GM19463 (cell line): ENCODE results near the gene STON1.
"Not testable (repeated sequence)": the region's sequence is repeated elsewhere in the genome, so short reads cannot be mapped to it uniquely, and the experiment has no call there.

Source experiments
- ATAC-seq: cut with Tn5 transposase; IDR thresholded peaks from one replicate; pipeline ENCODE4 v1.9.1; 2021; ENCODE audit warnings: mild to moderate bottlenecking, moderate library complexity; ENCODE audit not compliant: unreplicated experiment

The STON1 gene

DNA sequence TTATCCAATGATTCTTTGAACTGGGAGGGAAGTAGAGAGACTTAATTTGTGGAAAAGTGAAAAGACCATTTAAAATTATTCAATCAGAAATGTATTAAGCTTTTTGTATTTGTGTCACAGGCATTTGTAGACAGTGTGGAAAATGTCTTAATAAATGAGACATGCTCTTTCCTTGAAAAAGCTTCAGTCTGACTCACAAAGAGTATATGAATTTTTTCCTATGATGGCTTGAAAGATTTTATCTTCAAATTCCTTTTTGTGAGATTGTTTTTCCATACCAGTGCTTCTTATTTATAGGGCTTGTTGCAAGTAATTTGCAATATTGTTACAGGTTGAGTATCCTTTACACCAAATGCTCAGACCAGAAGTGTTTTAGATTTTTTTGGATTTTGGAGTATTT is 39.5 kb downstream of the STON1 start:
- ATAC-seq, result no peak

DNA sequence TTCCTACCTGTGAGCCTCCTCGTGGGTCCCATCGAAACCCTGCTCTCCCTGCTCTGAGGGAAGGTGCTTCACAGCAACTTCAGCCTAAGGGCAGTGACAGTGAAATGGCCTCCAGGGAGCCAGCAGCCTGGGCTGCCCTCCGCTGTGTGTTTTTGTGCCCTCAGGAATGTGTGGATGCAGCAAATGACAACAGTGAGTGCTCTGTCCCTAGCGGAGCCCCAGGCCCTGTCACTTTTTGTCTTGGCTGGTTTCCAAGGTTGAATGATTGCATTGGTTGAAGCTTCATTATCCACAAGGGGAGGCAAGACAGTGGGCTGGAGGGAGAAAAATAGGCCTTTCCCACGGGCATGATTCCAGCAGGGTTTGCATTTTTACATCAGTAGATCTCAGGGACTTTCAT is 42.9 kb downstream of the STON1 start:
- ATAC-seq, result no peak

DNA sequence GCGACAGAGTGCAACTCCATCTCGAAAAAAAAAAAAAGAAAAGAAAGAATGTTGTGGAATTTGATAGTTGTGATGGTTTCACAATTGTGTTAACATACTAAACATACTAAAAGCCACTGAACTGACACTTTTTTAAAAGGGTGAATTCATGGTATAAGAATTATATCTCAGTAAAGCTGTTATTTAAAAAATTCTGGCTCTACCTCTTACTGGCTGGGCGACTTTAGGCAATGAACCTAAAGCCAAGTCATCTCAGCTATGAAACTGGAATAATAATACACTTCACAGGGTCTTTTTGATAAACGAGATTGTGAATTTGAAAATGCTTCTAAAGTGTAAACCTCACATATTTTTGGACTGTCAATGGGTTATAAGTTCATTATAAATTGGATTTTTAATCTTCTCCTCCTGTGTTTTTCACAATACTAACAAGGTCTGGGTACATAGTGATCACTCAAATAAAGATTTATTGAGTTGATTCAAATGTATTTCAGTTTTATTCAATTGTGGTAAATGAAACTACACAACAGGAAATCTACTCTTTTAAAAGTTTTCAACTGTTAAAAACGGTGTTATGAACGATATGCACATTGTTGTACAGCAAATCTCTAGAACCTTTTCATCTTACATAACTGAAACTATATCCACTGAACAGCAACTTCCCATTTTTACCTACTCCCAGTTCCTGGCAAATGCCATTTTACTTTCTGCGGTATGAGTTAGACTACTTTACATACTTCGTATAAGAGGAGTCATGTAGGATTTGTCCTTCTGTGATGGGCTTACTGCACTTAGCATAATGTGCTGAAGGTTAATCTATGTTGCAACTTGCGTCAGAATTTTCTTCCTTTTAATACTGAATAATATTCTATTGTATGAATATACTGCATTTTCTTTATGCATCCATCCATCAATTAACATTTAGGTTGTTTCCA is 44.7 kb downstream of the STON1 start:
- no peak for ATAC-seq

DNA sequence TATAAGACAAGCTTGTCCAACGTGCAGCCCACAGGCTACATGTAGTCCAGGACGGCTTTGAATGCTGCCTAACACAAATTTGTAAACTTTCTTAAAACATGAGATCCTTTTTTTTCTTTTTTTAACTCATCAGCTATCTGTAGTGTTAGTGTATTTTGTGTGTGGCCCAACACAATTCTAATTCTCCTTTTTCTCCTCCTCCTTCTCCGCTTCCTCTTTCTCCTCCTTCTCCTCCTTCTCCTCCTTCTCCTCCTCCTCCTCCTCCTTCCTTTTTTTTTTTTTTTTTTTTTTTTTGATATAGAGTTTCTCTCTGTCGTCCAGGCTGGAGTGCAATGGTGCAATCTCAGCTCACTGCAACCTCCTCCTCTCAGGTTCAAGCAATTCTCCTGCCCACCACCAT is 48.4 kb downstream of the STON1 start:
- no peak for ATAC-seq

DNA sequence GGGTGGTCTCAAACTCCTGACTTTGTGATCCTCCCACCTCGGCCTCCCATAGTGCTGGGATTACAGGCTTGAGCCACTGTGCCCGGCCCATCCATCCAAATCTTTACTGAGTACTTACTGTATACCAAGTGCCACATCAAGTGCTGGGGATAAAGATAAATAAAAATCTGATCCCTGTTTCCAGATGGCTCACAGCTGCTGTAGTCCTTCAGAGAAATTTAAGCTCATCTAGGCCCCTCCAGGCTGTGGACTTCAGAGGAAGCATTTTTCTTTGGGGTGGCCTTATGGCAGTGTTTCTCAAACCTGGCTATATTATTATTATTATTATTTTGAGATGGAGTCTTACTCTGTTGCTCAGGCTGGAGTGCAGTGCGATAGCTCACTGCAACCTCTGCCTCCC is 54.0 kb downstream of the STON1 start:
- no peak for ATAC-seq

DNA sequence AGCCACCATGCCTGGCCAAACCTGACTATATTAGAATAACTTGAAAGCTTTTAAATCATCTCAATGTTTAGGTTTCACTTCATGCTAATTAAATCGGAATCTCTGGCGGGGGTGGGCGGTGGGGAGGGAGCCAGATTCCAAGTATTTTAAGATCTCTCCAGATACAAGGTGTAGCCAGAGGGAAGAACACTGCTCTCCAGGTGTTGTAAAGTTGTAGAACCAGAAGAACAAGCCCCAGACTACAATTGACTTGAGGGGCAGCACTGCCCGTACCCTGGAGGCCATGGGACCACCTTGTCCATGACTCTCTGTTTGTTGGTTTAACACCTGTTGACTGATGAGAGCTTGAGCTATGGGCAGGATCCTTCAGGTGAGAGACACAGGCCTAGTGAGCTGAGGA is 54.6 kb downstream of the STON1 start:
- ATAC-seq, result no peak

DNA sequence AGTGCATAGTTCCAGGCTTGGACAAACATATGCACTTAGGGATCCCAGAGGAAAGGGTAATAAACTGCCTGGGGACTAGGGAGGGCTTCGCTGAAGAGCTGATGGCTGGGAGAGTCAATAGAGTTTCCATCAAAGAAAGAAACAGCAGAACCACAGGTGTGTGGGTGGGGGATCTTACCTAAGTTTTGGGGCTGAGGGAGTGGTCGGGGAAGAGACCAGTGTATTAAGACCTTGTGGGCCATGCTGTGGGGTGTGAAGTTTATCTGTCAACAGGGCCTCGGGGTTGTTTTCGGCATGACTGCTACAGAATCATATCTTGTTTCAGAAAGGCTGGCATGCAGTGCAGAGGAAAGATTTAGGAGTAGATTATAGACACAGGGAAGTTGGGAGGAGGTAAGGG is 56.5 kb downstream of the STON1 start:
- ATAC-seq, result no peak

DNA sequence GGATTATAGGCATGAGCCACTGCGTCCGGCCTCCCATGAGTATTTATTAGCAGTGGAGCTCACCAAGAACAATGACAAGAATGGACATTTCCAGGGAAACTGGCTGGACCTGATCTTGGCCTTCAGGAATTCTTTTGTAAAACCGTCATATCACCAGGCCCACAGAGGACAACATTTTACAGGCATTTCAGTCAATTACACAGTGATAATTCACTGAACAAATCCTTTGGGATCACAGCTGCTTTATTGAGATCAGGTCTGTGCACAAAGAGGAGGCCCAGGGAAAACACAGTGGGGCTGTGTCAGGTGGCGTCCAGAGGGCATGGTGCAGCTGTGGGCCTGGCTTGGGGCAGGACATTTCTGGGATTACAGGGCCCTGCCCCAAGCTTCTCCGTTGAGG is 57.6 kb downstream of the STON1 start:
- ATAC-seq, result no peak

DNA sequence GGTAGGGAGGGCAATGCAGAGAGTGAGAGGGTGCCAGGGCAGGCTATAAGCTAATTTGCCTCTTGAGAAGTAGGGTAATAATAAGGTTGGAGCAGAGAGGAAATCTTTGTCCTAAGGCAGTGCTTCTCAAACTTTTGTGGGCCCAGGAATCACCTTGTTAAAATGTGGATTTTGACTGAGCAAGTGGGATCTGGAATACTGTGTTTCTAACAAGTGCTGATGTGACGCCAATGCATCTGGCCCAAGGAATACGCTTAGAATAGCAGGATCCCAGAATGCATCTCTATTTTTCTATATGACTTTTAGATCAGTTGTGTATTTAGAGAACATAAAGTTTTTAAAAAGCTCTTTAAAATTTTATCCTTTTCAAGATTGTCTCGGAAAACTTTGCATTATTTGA is 58.0 kb downstream of the STON1 start:
- no peak for ATAC-seq

DNA sequence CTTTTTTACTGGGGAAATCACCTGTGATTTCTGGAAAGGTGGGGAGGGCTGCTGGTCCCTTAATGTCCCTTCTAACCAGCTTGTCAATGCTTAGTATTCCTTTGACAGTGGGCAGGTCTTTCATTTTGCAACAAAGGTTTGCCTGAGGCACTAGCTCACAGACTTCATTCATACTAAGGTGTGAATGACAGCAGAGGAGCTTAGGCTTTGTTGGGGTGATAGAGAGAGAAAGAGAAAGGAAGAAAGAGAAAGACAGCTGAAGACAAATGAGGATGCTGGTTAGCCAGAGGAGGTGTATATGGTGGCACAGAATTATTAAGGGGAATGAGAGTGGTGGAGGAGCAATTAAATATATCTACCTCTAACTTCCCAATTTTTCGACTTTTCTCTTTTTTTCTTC is 58.8 kb downstream of the STON1 start:
- no peak for ATAC-seq

DNA sequence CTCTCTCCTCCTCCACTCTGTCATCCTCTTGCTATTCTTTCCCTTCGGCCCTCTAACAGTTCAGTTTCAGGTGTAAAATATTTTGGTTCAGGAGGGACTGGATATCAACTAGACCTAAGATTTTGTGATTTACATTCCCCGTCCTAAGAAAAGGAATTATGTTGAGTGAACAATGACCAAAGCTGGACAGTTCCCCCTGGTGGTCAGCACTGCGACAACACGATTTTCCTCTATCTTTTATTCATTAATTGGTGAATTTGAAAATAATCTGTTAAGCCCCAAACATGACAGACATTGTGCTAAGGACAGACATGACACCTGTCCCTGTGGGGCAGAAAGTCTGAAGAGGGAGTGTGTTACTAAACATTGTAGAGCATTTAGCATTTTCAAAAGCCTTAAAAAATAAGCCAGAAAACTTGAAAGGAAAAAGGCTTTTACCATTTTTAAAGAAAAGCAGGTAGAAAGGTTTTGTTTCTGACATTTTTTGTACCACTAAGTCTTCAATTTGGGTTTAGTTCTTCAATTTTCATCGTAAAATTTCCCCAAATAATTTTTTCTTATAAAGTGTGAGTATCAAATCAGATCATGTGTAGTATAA is 59.3 kb downstream of the STON1 start:
- ATAC-seq, result no peak

DNA sequence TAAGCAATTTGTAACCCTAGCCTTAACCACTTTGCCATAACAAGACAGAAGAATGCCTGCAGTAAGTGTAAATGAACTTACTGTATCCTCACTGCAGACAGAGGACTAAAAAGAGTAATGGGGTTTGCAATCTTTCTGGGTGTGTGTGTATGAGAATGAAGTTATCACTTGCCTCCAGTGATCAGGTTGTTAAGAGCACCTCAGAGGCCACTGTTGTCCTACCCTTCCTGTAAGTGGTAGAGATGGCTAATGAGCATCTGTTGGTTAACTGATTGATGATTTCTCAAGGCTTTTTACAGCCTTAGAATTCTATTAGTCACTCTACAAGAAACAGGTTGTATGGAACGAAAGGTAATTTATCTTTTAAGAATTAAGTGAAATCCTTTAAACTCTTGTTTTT is 60.1 kb downstream of the STON1 start:
- no peak for ATAC-seq

DNA sequence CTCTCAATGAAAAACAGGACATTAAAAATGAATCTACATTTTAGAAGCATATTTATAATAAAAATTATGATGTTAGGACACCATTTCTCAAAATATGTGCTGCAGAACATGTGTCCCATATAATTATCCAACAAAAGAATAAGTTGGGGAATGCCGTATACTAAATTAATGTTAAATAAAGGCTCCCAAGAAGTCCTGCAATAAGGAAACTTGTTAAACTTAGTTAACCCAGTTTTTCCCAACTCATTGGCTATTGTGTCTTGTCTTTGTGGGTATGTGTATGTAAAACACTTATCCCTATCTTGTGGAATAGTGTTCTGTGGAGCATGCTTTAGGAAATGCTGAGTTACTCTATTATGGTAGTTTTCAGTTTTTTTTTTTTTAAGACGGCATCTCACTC is 62.1 kb downstream of the STON1 start:
- no peak for ATAC-seq

DNA sequence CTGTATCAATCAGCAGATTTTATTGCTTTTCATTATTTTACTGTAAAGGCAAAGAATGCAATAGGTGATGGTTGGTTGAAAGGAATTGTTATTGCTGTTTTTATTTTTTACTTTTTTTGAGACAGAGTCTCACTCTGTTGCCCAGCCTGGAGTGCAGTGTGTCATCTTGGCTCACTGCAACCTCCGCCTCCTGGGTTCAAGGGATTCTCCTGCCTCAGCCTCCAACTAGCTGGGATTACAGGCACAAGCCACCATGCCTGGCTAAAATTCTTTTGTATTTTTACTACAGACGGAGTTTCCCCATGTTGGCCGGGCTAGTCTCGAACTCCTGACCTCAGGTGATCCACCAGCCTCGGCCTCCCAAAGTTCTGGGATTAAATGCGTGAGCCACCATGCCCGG is 66.8 kb downstream of the STON1 start:
- ATAC-seq, result not testable (repeated sequence)

DNA sequence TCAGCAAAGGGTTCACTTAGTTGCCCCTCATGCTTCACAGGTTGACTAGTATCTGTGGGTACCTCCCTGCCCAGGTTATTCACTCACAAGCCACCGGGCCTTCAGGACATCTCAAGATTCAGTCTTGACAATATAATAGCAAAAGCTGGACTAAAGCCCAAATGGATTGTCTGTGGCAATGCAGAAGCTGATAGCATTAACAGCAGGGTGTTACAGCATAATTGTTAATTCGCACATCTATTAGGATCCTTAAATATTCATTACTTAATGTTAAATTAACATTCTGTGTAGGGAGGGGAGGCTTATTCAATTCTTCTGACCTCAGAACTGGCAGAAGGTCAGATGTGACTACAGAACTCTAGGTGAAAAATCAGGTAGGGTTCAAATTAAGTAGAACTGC is 67.5 kb downstream of the STON1 start:
- ATAC-seq, result no peak

DNA sequence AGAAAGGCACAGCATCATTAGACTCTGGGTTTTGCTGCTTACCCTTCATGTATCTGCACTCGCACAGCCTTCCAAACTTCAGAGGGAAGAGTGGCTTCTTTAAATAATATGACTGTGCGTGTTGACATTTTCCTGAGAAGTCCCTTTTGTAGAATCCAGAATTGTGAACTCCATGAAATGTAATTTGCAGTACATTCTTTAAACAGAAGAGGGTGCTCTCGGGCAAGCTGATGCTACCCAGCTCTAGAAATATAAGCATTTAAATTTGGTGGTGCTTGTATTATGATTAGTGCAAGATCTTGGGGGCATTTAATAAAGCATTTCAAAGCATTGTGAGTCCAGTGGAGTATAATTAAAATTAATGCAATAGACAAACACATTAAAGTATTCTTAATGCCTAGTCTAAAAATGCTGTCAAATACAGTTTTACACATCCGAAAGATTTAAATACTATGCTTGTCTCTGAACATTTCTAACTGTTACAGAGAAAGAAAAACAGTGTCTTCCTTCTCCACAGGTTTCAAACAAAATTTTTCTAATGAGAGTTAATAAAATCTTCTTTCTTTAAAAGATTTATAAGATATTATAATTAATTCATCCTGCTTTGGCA is 70.4 kb downstream of the STON1 start:
- ATAC-seq, result no peak

DNA sequence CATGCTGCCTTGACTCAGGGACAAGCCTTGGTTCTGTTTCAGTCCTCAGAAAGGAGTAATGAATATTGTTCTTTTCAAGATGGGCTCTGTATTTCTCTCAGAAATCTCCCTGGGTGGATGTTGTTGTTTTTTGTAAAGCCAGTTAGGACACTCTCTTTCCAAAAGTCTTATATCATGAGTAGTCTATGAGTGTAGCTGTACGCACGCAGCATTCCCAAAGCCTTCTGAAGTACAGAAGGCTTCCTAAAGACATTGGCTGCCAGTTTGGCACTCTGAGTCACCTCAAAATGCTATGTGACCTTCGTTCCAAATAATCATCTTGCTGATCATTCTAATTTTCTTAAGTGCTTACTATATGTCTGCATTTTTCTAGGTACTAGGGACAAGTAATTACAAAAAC is 71.0 kb downstream of the STON1 start:
- no peak for ATAC-seq

DNA sequence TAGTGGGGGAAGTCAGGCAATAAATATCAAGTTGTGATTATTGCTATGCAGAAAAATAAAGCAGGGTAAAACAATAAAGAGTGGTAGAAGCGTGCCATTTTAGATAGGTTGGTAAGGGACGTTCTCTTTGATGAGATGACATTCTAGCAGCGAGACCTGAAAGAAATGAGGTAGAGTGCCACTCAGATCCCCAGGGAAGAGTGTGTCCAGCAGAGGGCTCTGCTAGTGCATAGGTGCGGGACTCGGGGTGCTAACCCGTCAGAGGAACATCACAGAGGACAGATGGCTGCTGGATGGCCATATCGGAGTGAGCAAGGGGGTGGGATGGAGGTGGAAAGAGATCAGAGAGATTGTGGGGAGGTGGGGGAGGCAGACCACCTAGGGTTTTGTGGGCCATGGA is 71.4 kb downstream of the STON1 start:
- ATAC-seq, result peak; percentile 64

DNA sequence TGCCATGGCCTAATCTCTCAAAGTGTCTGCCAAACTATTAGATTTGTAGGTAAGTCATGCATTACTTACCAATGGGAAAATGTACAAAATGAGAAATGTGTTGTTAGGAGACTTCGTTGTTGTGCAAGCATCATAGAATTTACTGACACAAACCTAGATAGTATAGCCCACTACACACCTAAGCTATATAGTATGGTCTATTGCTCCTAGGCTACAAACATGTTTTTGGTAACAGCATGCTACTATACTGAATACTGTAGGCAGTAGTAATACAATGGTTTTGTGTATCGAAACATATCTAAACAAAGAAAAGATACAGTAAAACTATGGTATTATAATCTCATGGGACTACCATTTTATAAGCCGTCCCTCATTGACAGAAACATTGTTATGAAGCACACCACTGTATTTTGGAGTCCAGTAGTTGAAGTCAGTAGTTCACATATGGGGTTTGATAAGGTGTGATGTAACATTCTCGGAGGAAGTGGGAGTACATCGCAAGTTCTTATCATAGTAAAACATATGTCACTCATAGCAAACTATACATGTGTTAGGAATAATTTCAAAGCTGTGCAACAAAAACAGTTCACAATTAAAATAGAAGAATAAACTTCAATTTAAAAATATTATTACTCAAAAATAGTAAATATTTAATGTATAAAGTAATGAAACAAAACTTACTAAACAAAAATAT is 75.7 kb downstream of the STON1 start:
- ATAC-seq, result no peak

DNA sequence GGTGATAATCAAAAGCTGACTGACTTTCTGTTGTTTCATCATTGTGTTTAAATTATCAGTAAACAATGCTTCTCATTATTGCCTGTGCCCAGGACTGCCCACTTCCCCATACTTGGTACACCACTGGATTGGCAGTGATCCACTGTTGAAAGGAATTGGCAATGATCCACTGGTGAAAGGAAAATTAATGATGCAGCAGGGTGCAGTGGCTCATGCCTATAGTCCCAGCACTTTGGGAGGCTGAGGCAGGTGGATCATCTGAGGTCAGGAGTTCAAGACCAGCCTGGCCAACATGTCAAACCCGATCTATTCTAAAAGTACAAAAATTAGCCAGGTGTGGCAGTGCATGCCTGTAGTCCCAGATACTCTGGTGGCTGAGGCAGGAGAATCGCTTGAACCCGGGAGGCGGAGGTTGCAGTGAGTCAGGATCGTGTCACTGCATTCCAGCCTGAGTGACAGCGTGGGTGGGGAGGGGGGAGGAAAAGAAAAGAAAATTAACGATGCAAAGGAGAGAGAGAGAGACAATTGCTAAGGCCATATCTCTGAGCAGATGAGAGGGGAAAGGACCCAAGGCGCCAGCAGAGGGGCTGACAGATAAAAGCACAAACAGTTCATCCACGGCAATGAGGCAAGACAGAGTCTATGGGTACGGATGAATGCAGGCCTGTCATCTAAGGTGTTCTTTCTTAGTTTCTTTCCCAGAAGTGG is 77.5 kb downstream of the STON1 start:
- ATAC-seq, result no peak

DNA sequence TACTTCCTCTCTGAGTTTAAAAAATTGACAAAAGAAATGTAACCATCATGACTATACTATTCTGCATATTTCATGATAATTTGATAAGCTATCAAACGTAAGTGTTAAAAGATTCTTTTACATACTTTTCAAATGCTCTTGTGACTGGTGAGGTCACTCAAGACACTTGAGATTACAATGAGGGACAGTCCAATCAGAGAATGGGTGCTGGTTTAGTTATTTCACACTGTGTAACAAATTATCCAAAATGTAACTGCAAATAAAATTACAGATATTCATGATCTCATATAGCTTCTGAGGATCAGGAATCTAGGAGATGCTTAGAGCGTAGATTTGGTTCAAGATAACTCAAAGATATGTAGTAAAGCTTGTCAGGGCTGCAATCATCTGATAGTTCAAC is 83.3 kb downstream of the STON1 start:
- ATAC-seq, result no peak
